H1 (cell line): ENCODE data around the gene HS6ST3. TPM values are rescaled to one million over a fixed set of nuclear protein-coding genes. Genes with fewer than 3 reads are reported as not detected.

Experiments
- CTCF ChIA-PET: fragments of 300-600 bp; sonication (Branson Sonifier 250); formaldehyde crosslinking; loops from one replicate; lab custom pipeline; 2021; ENCODE audit not compliant: partially characterized antibody; lab: Charles Lee
- POLR2A ChIA-PET: fragments of 300-600 bp; sonication (Branson Sonifier 250); formaldehyde crosslinking; loops from one replicate; lab custom pipeline; 2021; ENCODE audit warnings: inconsistent platforms; ENCODE audit not compliant: partially characterized antibody; lab: Charles Lee
- DNase-seq, 2 experiments: peaks; one replicate each; pipeline versions ENCODE4 v3.0.0 to v3.0.0-alpha.2; 2010 to 2022; ENCODE audit warnings: low spot score in 2 of 2, low read depth in 1 of 2, mixed read lengths in 1 of 2
- FAIRE-seq: peaks from 2 replicates; lab custom pipeline; 2011; peaks lifted over from hg19 to GRCh38; lab: Jason Lieb, UNC
- H2AFZ ChIP-seq: 2 replicates; pipeline ENCODE4 v1.8.1; 2012; ENCODE audit warnings: low read length, inconsistent platforms
- H2AK5ac ChIP-seq: 2 replicates; pipeline ENCODE4 v1.6.1; 2013; ENCODE audit warnings: low read depth, low read length
- H2BK120ac ChIP-seq: replicated peaks from 2 replicates; pipeline ENCODE3; 2013; ENCODE audit warnings: low read depth, low read length, inconsistent platforms
- H2BK12ac ChIP-seq: 2 replicates; pipeline ENCODE4 v1.6.1; 2013; ENCODE audit warnings: low read depth, low read length
- H2BK15ac ChIP-seq: 2 replicates; pipeline ENCODE4 v1.6.1; 2013; ENCODE audit warnings: low read length
- H2BK20ac ChIP-seq: 2 replicates; pipeline ENCODE4 v1.6.1; 2013; ENCODE audit warnings: low read length
- H2BK5ac ChIP-seq: 2 replicates; pipeline ENCODE4 v1.6.1; 2013; ENCODE audit warnings: low read depth, low read length
- H3K14ac ChIP-seq: 2 replicates; pipeline ENCODE4 v1.6.1; 2013; ENCODE audit warnings: inconsistent platforms; ENCODE audit not compliant: insufficient read length
- H3K18ac ChIP-seq: 2 replicates; pipeline ENCODE4 v1.6.1; 2013; ENCODE audit warnings: low read length; ENCODE audit errors: extremely low read depth
- H3K23ac ChIP-seq: 2 replicates; pipeline ENCODE4 v1.6.1; 2013; ENCODE audit warnings: inconsistent platforms; ENCODE audit not compliant: insufficient read length
- H3K23me2 ChIP-seq: 2 replicates; pipeline ENCODE4 v1.6.1; 2013; ENCODE audit warnings: low read depth, low read length
- H3K27ac ChIP-seq: 2 replicates; pipeline ENCODE4 v1.6.1; 2011; ENCODE audit warnings: low read depth, low read length, inconsistent platforms
- H3K27me3 ChIP-seq, 4 experiments: replicated peaks in 1 of 4; 1 replicate in 1 of 4; 2 replicates in 3 of 4; pipeline versions ENCODE4 v1.6.1 to v1.8.1; 2011 to 2013; ENCODE audit warnings: low read length in 3 of 4, mild to moderate bottlenecking in 3 of 4, inconsistent platforms in 2 of 4, mixed read lengths in 2 of 4, moderate library complexity in 1 of 4; ENCODE audit not compliant: control insufficient read depth in 3 of 4, insufficient read depth in 3 of 4; ENCODE audit errors: extremely low read depth in 1 of 4
- H3K36me3 ChIP-seq, 4 experiments: 2 replicates each; pipeline versions ENCODE4 v1.6.1 to v1.8.1; 2011 to 2013; ENCODE audit warnings: mild to moderate bottlenecking in 4 of 4, low read length in 3 of 4, moderate library complexity in 2 of 4, control low read depth in 1 of 4, inconsistent platforms in 1 of 4; ENCODE audit not compliant: insufficient read depth in 4 of 4, control insufficient read depth in 2 of 4
- H3K4ac ChIP-seq: replicated peaks from 2 replicates; pipeline ENCODE3; 2013; ENCODE audit warnings: low read length, low read depth, mixed read lengths, inconsistent platforms; ENCODE audit not compliant: insufficient read length
- H3K4me1 ChIP-seq, 4 experiments: replicated peaks in 1 of 4; 1 replicate in 1 of 4; 2 replicates in 3 of 4; pipeline versions ENCODE4 v1.6.1 to v1.8.1; 2011 to 2013; ENCODE audit warnings: low read length in 3 of 4, inconsistent platforms in 2 of 4, mixed read lengths in 1 of 4; ENCODE audit not compliant: insufficient read depth in 4 of 4, control insufficient read depth in 3 of 4
- H3K4me2 ChIP-seq, 2 experiments: 2 replicates each; pipeline versions ENCODE4 v1.6.1 to v1.8.1; 2011 to 2013; ENCODE audit warnings: low read depth in 2 of 2, low read length in 2 of 2, control low read depth in 1 of 2, inconsistent platforms in 1 of 2, mild to moderate bottlenecking in 1 of 2; ENCODE audit not compliant: insufficient read depth in 1 of 2
- H3K4me3 ChIP-seq, 4 experiments: fragments of 200-600, 300-600 bp in 1 of 4; sonication (generic), shearing (Covaris generic), sonication (Bioruptor Twin) in 1 of 4; 2 replicates each; pipeline versions ENCODE4 v1.5.1 to v1.8.1; 2011 to 2016; ENCODE audit warnings: low read length in 4 of 4, low read depth in 3 of 4, control low read depth in 2 of 4, inconsistent platforms in 2 of 4, mild to moderate bottlenecking in 2 of 4, mixed read lengths in 1 of 4, moderate library complexity in 1 of 4; ENCODE audit not compliant: insufficient read depth in 2 of 4; ENCODE audit errors: extremely low read depth in 1 of 4
- H3K56ac ChIP-seq: replicated peaks from 2 replicates; pipeline ENCODE3; 2013; ENCODE audit warnings: low read depth, mild to moderate bottlenecking, mixed read lengths, low read length, inconsistent platforms; ENCODE audit not compliant: insufficient read length
- H3K79me1 ChIP-seq: 2 replicates; pipeline ENCODE4 v1.6.1; 2013; ENCODE audit warnings: low read depth, low read length, control low read depth
- H3K79me2 ChIP-seq, 2 experiments: 2 replicates each; pipeline versions ENCODE4 v1.6.1 to v1.8.1; 2012 to 2013; ENCODE audit warnings: low read length in 2 of 2, mild to moderate bottlenecking in 2 of 2, inconsistent platforms in 1 of 2; ENCODE audit not compliant: insufficient read depth in 2 of 2, control insufficient read depth in 1 of 2
- H3K9ac ChIP-seq, 4 experiments: replicated peaks in 1 of 4; 1 replicate in 1 of 4; 2 replicates in 3 of 4; pipeline versions ENCODE4 v1.6.1 to v1.8.1; 2011 to 2013; ENCODE audit warnings: low read depth in 3 of 4, low read length in 3 of 4, control low read depth in 2 of 4, mild to moderate bottlenecking in 2 of 4, moderate library complexity in 2 of 4, inconsistent platforms in 1 of 4; ENCODE audit errors: extremely low read depth in 1 of 4
- H3K9me3 ChIP-seq, 2 experiments: 2 replicates each; pipeline versions ENCODE4 v1.6.1 to v1.8.1; 2012 to 2013; ENCODE audit warnings: mild to moderate bottlenecking in 2 of 2, moderate library complexity in 2 of 2, control low read depth in 1 of 2, inconsistent platforms in 1 of 2, low read depth in 1 of 2, low read length in 1 of 2, mixed read lengths in 1 of 2; ENCODE audit not compliant: insufficient read depth in 2 of 2
- H4K20me1 ChIP-seq, 2 experiments: replicated peaks in 1 of 2; 2 replicates each; pipeline versions ENCODE3 to v1.8.1; 2011 to 2013; ENCODE audit warnings: inconsistent platforms in 2 of 2, low read length in 2 of 2, mild to moderate bottlenecking in 1 of 2; ENCODE audit not compliant: insufficient read depth in 2 of 2, control insufficient read depth in 1 of 2
- H4K5ac ChIP-seq: 2 replicates; pipeline ENCODE4 v1.6.1; 2013; ENCODE audit warnings: low read length, low read depth, mixed read lengths, inconsistent platforms; ENCODE audit not compliant: insufficient read length
- H4K8ac ChIP-seq: 2 replicates; pipeline ENCODE4 v1.8.0; 2013; ENCODE audit warnings: mild to moderate bottlenecking, moderate library complexity, low read length, inconsistent platforms; ENCODE audit not compliant: insufficient read depth; ENCODE audit errors: extremely low read depth
- H4K91ac ChIP-seq: replicated peaks from 2 replicates; pipeline ENCODE3; 2013; ENCODE audit warnings: low read length, mixed read lengths, inconsistent platforms; ENCODE audit not compliant: insufficient read length
- ASH2L ChIP-seq: fragments of 200-600, 300-600 bp; sonication (generic); IDR thresholded peaks from one replicate; pipeline ENCODE4 v1.7.1; 2017; ENCODE audit warnings: low read length
- CBX8 ChIP-seq: fragments of 300-800, 300-1000 bp; sonication (generic); IDR thresholded peaks from 2 replicates; pipeline ENCODE4 v1.7.1; 2016; ENCODE audit warnings: low read depth, low read length, borderline replicate concordance
- CHD2 ChIP-seq: IDR thresholded peaks from 2 replicates; pipeline ENCODE4 v1.6.1; 2012; ENCODE audit warnings: low read length, improper control_type of control experiment
- EZH2 ChIP-seq: fragments of 200-600 bp; sonication (generic); IDR thresholded peaks from 2 replicates; pipeline ENCODE4 v1.7.1; 2012; ENCODE audit warnings: low read depth, mild to moderate bottlenecking, moderate library complexity, low read length, inconsistent platforms; ENCODE audit not compliant: severe bottlenecking
- GABPA ChIP-seq: IDR thresholded peaks from 2 replicates; pipeline ENCODE4 v1.6.1; 2011; ENCODE audit warnings: mild to moderate bottlenecking, low read length, moderate library complexity, borderline replicate concordance; ENCODE audit not compliant: insufficient read depth
- HDAC2 ChIP-seq, 2 experiments: fragments of 300-600 bp in 1 of 2; sonication (generic) in 1 of 2; IDR thresholded peaks; 2 replicates each; pipeline ENCODE4 v1.6.1; 2011 to 2012; ENCODE audit warnings: low read depth in 2 of 2, low read length in 2 of 2, mild to moderate bottlenecking in 2 of 2, moderate library complexity in 2 of 2, borderline replicate concordance in 1 of 2, inconsistent platforms in 1 of 2
- HDAC6 ChIP-seq: IDR thresholded peaks from one replicate; pipeline ENCODE4 v1.7.1; 2012; ENCODE audit warnings: low read depth, mild to moderate bottlenecking, inconsistent platforms, low read length, moderate library complexity
- POU5F1 ChIP-seq: IDR thresholded peaks from 2 replicates; pipeline ENCODE4 v1.6.1; 2011; ENCODE audit warnings: low read depth, mild to moderate bottlenecking, low read length, moderate library complexity
- SAP30 ChIP-seq: fragments of 300-600 bp; sonication (generic); IDR thresholded peaks from 2 replicates; pipeline ENCODE4 v1.7.1; 2012; ENCODE audit warnings: low read length, moderate library complexity, mild to moderate bottlenecking, inconsistent platforms; ENCODE audit not compliant: insufficient read depth, insufficient replicate concordance
- SP4 ChIP-seq: IDR thresholded peaks from 2 replicates; pipeline ENCODE4 v1.6.1; 2012; ENCODE audit warnings: low read length, inconsistent platforms
- SUZ12 ChIP-seq: fragments of 200-600 bp; sonication (generic); IDR thresholded peaks from 2 replicates; pipeline ENCODE4 v1.6.1; 2012; ENCODE audit warnings: mild to moderate bottlenecking, inconsistent platforms, low read length, moderate library complexity, mixed read lengths
- TBP ChIP-seq: IDR thresholded peaks from 2 replicates; pipeline ENCODE4 v1.6.1; 2011; ENCODE audit warnings: low read depth, low read length, improper control_type of control experiment
- polyA plus RNA-seq, 7 experiments: library from polyadenylated mRNA; depleted of rRNA in 3 of 7; stranded (reverse) in 5 of 7; unstranded in 2 of 7; fragments of >200 nt in 5 of 7; fragments of 200-250 nt in 2 of 7; gene quantifications; 1 replicate in 5 of 7; 2 replicates in 1 of 7; 4 replicates in 1 of 7; pipeline versions ENCODE4 v1.2.1 to v1.2.3, GENCODE V29; 2011 to 2013; ENCODE audit warnings: missing spikeins in 2 of 7, mixed read lengths in 2 of 7
- total RNA-seq: library from RNA; stranded (reverse); fragmentation: NEBNext Ultra II Directional; extraction: Animal tissue kit (Norgen Biotek cat#: 25700); gene quantifications from 2 replicates; pipeline ENCODE4 v1.2.1, GENCODE V29; 2021
- TF ChIP-seq, protein P1 (sequence below): IDR thresholded peaks from 2 replicates; pipeline ENCODE4 v1.6.1; 2012; ENCODE audit warnings: low read length, inconsistent platforms

HS6ST3 gene
- total and polyA plus RNA-seq, 2 of the 8 experiments (the other 6 are each of a cell fraction or from before 2014, with no cell fraction given), result 0.45 to 1.2 TPM

DNA sequence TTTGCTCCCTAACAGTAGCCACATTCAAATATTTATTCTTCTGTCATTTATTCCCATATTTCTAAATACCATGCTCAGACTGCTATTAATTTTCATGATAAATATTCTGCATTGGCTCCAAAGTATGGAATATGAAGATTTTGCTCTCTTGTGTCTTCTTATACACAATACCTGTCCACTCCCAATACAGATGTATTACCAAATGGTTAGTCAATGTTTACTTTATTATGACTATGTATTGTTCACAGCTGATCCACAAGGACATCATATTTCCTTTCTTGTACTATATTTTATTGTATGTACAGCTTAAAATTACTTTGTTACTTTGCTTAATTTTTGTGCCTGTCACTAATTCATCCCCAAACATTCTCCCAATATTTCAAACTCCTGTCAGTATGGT, 582.1 kb downstream of the HS6ST3 start:
- no peak overlapping the region for H3K56ac ChIP-seq
- FAIRE-seq, result no peak
- H3K4me1 ChIP-seq, result no peaks in the 10 kb centered on the region
- no peak overlapping the region for H2BK12ac ChIP-seq
- no peaks in the 10 kb centered on the region for H3K23me2 ChIP-seq
- no peak overlapping the region for H3K14ac ChIP-seq
- H3K79me1 ChIP-seq, result no peaks in the 10 kb centered on the region
- no peak overlapping the region for H3K4me3 ChIP-seq
- no peak overlapping the region for H2BK5ac ChIP-seq
- H4K5ac ChIP-seq, result no peak overlapping the region
- no peaks in the 10 kb centered on the region for H3K79me2 ChIP-seq
- CTCF ChIA-PET, result interaction anchor here (1.0 kb wide), 1 partner anchor 442 kb away, joined by 3 read pairs; no protein-coding TSS in a partner anchor
- no peak overlapping the region for H3K4ac ChIP-seq
- no peak overlapping the region for H3K9ac ChIP-seq
- no peaks in the 10 kb centered on the region for H4K20me1 ChIP-seq
- no peak overlapping the region for H2BK20ac ChIP-seq
- no peak overlapping the region for H2AFZ ChIP-seq
- H2AK5ac ChIP-seq, result no peak overlapping the region
- H3K27ac ChIP-seq, result no peak overlapping the region
- no peak overlapping the region for H3K23ac ChIP-seq
- no peak overlapping the region for H2BK120ac ChIP-seq
- no peaks in the 10 kb centered on the region for H3K27me3 ChIP-seq
- H3K36me3 ChIP-seq, result no peaks in the 10 kb centered on the region
- no peak overlapping the region for H4K91ac ChIP-seq
- POLR2A ChIA-PET, result no interaction called here
- H2BK15ac ChIP-seq, result no peak overlapping the region
- no peak overlapping the region for H4K8ac ChIP-seq
- no peak overlapping the region for H3K4me2 ChIP-seq
- no peak for DNase-seq
- H3K18ac ChIP-seq, result no peak overlapping the region
- no peaks in the 10 kb centered on the region for H3K9me3 ChIP-seq
- no peak for TF ChIP-seq POU5F1
- no peak for TF ChIP-seq HDAC6
- no peak for TF ChIP-seq EZH2
- no peak for TF ChIP-seq ASH2L
- no peak for TF ChIP-seq SUZ12
- TF ChIP-seq HDAC2 (IDR thresholded peaks at IDR 0.05; ENCODE audit: borderline replicate concordance in 1 of 2, low read depth in 2 of 2, low read length in 2 of 2), result no peak
- no peak for TF ChIP-seq GABPA
- TF ChIP-seq, protein P1, sequence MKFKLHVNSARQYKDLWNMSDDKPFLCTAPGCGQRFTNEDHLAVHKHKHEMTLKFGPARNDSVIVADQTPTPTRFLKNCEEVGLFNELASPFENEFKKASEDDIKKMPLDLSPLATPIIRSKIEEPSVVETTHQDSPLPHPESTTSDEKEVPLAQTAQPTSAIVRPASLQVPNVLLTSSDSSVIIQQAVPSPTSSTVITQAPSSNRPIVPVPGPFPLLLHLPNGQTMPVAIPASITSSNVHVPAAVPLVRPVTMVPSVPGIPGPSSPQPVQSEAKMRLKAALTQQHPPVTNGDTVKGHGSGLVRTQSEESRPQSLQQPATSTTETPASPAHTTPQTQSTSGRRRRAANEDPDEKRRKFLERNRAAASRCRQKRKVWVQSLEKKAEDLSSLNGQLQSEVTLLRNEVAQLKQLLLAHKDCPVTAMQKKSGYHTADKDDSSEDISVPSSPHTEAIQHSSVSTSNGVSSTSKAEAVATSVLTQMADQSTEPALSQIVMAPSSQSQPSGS, result no peak
- TF ChIP-seq SP4, result no peak
- no peak for TF ChIP-seq CHD2
- no peak for TF ChIP-seq SAP30
- no peak for TF ChIP-seq TBP
- TF ChIP-seq CBX8, result no peak
